Activated naive CD8-positive, alpha-beta T cell (primary cell): ENCODE results near the gene COMTD1.

ENCODE experiments used
- H3K27ac Mint-ChIP-seq: one replicate; pipeline ENCODE4 v1.8.0; 2021; ENCODE audit warnings: mixed read lengths
- H3K27me3 Mint-ChIP-seq: one replicate; pipeline ENCODE4 v1.8.0; 2021; ENCODE audit warnings: mixed read lengths
- H3K36me3 Mint-ChIP-seq: one replicate; pipeline ENCODE4 v1.8.0; 2021; ENCODE audit warnings: mixed read lengths
- H3K4me1 Mint-ChIP-seq: one replicate; pipeline ENCODE4 v1.8.0; 2021; ENCODE audit warnings: low read depth, mixed read lengths
- H3K4me3 Mint-ChIP-seq: one replicate; pipeline ENCODE4 v1.8.0; 2021; ENCODE audit warnings: mild to moderate bottlenecking, mixed read lengths
- H3K9me3 Mint-ChIP-seq: one replicate; pipeline ENCODE4 v1.8.0; 2021; ENCODE audit warnings: low read depth, mixed read lengths

COMTD1 gene

GRCh38 chr10:75254739-75255138, 19.0 kb upstream of the COMTD1 start:
- H3K9me3 Mint-ChIP-seq: peaks cover 12% of the 10 kb centered on the region
- H3K36me3 Mint-ChIP-seq: peaks cover 15% of the 10 kb centered on the region
- H3K27ac Mint-ChIP-seq: no peak overlapping the region
- H3K4me3 Mint-ChIP-seq: no peak overlapping the region
- H3K4me1 Mint-ChIP-seq: no peaks in the 10 kb centered on the region
- peaks cover 1% of the 10 kb centered on the region for H3K27me3 Mint-ChIP-seq

DNA sequence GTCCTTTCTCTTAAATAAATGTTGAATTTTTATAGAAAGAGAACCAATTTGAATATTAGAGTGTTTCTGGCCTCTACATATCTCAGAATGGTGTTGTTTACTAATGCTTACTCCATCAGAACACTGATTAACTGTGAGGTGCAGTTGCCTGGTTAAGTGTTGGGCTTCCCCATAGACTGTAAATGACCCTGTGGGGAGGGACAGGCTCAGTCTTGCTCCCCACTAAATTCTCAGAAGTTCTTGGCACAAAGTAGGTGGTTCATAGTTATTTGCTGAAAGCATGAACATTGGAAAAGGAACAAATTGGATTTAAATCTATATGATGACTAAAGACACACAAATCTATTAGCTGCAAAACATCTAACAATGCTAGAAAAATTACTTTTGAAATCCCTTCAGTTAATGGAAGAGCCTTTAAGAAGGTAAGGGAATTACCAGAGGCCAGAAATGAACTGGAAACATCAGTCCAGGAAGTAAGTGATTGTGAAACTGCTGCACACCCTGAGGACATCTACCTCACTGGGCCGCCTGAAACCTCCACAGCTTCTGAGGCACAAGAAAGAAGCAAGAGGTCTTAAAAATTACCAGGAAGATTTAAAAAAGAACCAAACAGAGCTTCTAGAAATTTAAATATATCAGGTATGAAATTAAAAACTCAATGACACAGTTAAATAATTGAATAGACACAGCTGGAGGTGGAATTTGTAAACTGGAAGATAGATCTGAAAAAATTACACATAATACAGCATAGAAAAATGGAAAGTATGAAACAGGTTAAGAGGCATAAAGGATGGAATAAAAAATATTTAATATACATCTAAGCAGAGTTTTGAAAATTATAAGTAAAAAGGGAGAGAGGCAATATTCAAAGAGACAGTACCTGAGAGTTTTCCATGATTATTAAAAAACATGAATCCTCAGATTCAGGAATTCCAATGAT, 17.8 kb upstream of the COMTD1 start:
- H3K4me3 Mint-ChIP-seq: no peak overlapping the region
- H3K36me3 Mint-ChIP-seq: peaks cover 15% of the 10 kb centered on the region
- H3K4me1 Mint-ChIP-seq: no peaks in the 10 kb centered on the region
- H3K9me3 Mint-ChIP-seq: peaks cover 12% of the 10 kb centered on the region
- peaks cover 1% of the 10 kb centered on the region for H3K27me3 Mint-ChIP-seq
- H3K27ac Mint-ChIP-seq: no peak overlapping the region

DNA sequence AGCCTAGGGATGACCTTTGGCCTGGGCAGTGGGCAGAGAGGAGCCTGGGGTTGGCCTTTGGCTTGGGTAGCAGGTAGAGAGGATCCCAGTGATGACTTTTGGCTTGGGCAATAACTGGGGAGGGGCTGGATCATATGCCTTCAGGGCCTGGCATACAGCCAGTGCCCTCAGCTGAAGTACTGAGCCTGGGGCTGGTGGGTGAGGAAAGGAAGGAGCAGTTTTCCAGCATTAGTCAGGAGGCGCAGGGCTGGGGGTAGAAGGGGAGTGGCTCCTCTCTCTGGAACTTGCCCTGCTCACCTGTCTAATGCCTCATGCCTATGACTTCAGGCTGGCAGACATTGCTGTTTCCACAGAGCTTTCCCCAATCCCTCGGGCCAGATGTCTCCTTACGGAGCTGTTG, 15.2 kb upstream of the COMTD1 start:
- Mint-ChIP-seq H3K27ac (no peak overlapping the region), H3K9me3 (peaks cover 12% of the 10 kb centered on the region), H3K4me3 (no peak overlapping the region), H3K27me3 (peaks cover 1% of the 10 kb centered on the region), H3K4me1 (no peaks in the 10 kb centered on the region), H3K36me3 (peaks cover 15% of the 10 kb centered on the region)

- Mint-ChIP-seq H3K4me1 (no peaks in the 10 kb centered on the region), H3K27ac (no peak overlapping the region), H3K27me3 (peaks cover 1% of the 10 kb centered on the region), H3K36me3 (peaks cover 5% of the 10 kb centered on the region), H3K9me3 (no peaks in the 10 kb centered on the region), H3K4me3 (no peak overlapping the region)
Measured at GRCh38 chr10:75247797-75248196, 12.0 kb upstream of the COMTD1 start.

- Mint-ChIP-seq H3K27me3 (no peaks in the 10 kb centered on the region), H3K4me3 (no peak overlapping the region), H3K4me1 (no peaks in the 10 kb centered on the region), H3K36me3 (no peaks in the 10 kb centered on the region), H3K9me3 (no peaks in the 10 kb centered on the region), H3K27ac (no peak overlapping the region)
Measured at GRCh38 chr10:75246506-75246905, 10.7 kb upstream of the COMTD1 start.

DNA sequence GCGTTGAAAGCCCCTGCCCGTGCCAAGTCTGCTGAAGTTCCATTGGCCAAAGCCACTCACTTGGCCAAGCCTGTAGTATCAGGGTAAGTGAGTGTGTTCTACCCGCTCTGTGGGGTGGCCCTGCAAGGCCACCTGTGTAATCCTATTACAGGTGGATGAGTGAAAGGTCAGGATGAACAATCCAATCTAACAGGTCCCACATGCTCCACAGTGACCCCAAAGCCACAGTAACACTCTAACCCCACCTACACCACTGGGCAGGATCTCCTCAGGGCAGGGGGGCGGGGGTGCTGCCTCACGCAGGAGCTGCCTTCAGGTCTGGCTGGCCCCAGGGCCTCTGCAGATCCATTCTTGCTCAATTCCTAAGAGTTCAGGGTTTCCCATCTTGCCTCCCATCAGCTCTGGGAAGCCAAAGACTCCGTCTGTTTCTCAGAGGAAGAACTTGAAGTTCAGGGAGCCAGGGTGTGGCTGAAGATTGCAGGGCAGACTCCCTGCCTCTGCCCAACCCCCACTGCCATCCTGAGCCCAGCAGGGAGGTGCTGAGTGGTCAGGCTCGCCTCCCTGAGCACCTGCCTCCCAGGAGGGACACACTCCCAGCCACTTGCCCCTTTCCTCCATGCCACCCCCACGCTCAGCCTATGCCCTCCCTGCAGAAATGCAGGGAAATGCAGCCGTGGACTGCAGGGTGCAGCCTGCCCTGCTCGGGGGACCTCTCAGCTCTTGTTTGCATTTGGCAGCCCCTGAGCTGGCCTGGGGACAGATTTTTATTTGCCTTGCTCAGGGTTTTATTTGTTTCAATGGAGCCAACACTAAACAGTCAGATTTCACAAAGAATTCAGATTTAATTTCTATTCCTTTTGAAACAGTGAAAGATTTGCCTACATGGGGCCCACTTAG, 9.8 kb upstream of the COMTD1 start:
- no peak overlapping the region for H3K27ac Mint-ChIP-seq
- H3K4me1 Mint-ChIP-seq: no peaks in the 10 kb centered on the region
- H3K27me3 Mint-ChIP-seq: no peaks in the 10 kb centered on the region
- H3K4me3 Mint-ChIP-seq: no peak overlapping the region
- no peaks in the 10 kb centered on the region for H3K36me3 Mint-ChIP-seq
- H3K9me3 Mint-ChIP-seq: no peaks in the 10 kb centered on the region

- Mint-ChIP-seq H3K27ac (no peak overlapping the region), H3K36me3 (no peaks in the 10 kb centered on the region), H3K27me3 (no peaks in the 10 kb centered on the region), H3K4me1 (no peaks in the 10 kb centered on the region), H3K4me3 (no peak overlapping the region), H3K9me3 (no peaks in the 10 kb centered on the region)
Measured at GRCh38 chr10:75244487-75245353, 9.0 kb upstream of the COMTD1 start.

- Mint-ChIP-seq H3K4me3 (no peak overlapping the region), H3K27me3 (no peaks in the 10 kb centered on the region), H3K4me1 (no peaks in the 10 kb centered on the region), H3K36me3 (no peaks in the 10 kb centered on the region), H3K27ac (no peak overlapping the region), H3K9me3 (no peaks in the 10 kb centered on the region)
Measured at GRCh38 chr10:75243426-75243825, 7.7 kb upstream of the COMTD1 start.

DNA sequence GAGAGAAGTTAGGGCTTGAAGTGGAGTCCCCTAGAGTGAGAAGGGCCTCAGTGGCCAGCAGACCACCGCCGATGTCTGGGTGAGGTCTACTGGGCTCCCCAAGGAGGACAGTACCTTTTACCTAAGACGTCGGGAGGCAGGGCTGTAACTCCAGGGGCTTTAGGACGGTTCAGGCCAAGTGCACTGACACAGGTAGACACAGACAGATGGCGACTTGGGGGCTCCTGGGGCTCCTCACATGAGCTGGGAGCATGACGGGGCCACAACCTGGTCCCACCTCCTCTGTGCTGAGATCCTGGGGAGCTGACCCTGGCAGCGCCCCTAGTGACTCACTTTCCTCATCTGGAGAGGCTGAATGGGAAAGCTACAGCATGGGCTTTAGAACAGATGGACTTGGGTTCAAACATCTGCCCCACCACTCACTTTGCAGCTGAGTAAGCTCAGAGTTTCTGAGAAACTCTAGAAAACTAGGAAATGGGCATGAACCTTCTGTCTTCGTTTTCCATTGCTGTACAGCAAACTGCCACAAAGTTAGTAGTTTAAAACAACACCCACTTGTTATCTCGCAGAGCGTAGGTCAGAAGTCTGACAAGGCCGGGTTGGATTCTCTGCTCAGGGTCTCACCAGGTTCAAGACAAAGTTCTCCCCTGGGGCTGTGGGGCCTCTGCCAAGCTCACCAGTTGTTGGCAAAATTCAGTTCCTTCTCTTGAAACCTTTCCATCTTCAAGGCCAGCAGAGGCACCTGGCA, 4.7 kb upstream of the COMTD1 start:
- peaks cover 3% of the 10 kb centered on the region for H3K4me1 Mint-ChIP-seq
- no peak overlapping the region for H3K27ac Mint-ChIP-seq
- no peaks in the 10 kb centered on the region for H3K27me3 Mint-ChIP-seq
- H3K36me3 Mint-ChIP-seq: no peaks in the 10 kb centered on the region
- H3K9me3 Mint-ChIP-seq: no peaks in the 10 kb centered on the region
- no peak overlapping the region for H3K4me3 Mint-ChIP-seq

- Mint-ChIP-seq H3K4me3 (no peak overlapping the region), H3K4me1 (peaks cover 3% of the 10 kb centered on the region), H3K27ac (no peak overlapping the region), H3K9me3 (no peaks in the 10 kb centered on the region), H3K27me3 (no peaks in the 10 kb centered on the region), H3K36me3 (no peaks in the 10 kb centered on the region)
Measured at GRCh38 chr10:75239096-75239790, 3.5 kb upstream of the COMTD1 start.

GRCh38 chr10:75238182-75239095, 2.7 kb upstream of the COMTD1 start:
- H3K4me1 Mint-ChIP-seq: peaks cover 7% of the 10 kb centered on the region
- no peak overlapping the region for H3K4me3 Mint-ChIP-seq
- no peaks in the 10 kb centered on the region for H3K36me3 Mint-ChIP-seq
- H3K9me3 Mint-ChIP-seq: no peaks in the 10 kb centered on the region
- H3K27ac Mint-ChIP-seq: no peak overlapping the region
- H3K27me3 Mint-ChIP-seq: no peaks in the 10 kb centered on the region

- H3K4me1 Mint-ChIP-seq: peaks cover 13% of the 10 kb centered on the region
- no peaks in the 10 kb centered on the region for H3K9me3 Mint-ChIP-seq
- peak overlapping the region; percentile 91 for H3K27ac Mint-ChIP-seq
- no peaks in the 10 kb centered on the region for H3K27me3 Mint-ChIP-seq
- H3K4me3 Mint-ChIP-seq: peak overlapping the region; percentile 83
- H3K36me3 Mint-ChIP-seq: peaks cover 4% of the 10 kb centered on the region
Measured at GRCh38 chr10:75236178-75236825, 545 bp upstream of the COMTD1 start.
